ENCODE results near the gene ARHGAP15.
"Not testable (repeated sequence)": the region's sequence is repeated elsewhere in the genome, so short reads cannot be mapped to it uniquely, and the experiment has no call there.

ARHGAP15 gene

DNA sequence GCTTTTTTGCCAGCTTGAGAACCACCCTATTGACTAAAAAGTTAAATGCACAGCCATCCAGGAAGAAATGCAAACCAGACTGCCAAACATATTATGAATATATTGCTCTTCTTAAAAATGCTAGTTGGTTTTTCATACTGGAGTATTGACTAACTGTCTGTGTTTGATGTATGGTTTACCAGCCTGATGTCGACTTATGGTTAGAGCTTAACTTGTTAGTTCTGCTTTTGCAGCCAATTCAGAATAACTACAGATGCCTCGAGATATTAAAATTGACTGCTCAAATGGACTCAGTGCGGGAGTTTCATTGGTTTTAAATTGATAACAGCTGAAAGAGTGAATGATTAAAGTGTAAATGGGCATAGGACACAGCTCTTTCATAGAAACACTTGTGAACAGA lies 369.8 kb downstream of the ARHGAP15 start:
- no peak for DNase-seq

DNA sequence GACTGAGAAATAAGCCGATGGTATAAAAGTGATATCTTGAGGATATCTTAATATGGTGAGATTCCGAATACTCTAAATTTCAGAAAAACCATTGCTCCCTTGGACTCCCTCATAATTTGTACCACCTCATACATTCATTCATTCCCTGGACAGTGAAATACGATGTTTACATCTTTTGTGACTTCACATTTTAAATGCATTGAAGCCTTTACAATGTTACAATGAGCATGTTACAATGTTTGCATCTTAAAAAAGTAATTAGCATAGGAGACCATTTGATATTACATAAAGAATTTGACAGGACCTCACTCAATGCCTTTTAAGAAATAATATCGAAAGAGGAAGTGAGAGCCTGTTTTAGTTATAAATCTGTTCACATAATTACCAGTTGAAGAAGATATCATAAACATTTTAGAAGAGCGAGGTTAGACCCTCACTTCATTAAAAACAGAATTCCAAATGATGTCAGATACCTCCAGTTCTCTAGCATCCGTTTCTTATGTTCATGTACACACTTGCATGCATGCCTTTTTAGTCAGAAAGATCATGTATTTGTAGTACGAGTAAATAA lies 372.0 kb downstream of the ARHGAP15 start:
- DNase-seq: no peak

DNA sequence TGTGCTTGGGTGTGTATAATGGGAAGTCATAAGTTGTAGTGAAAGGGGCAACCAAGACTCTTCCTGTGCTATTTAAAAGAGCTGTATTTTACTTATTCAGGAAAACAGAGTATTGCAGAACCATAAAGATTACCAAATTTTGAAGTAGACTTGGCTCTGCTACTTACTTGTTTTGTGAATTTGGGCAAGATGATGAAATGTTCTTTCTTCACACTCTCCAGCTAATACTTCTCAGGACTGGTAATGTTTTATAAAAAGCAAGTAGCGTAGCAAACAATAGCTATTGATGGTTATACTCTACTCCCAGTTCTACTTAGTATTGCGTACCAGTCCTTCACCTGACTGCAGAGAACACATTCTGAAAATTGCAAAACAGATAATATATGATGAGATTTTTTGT lies 374.1 kb downstream of the ARHGAP15 start:
- no peak for DNase-seq

DNA sequence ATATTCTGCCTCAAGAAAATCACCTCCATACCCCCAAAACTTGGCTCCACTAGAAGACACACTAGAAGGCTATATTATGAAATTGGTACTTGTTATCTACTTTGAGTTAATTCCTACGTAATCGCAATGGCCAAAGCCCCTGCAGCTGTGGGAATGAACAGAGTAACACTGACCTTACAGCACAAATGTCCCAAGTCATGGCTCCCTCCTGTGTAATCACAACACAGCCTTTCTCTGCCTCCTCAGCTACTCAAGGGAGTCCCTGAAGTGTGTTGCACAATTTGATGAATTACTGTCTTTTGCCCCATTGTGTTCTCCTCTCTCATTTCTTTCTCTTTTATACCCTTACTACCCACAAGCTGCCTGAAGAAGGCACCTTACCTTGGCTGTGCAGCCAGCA lies 375.2 kb downstream of the ARHGAP15 start:
- DNase-seq: no peak

DNA sequence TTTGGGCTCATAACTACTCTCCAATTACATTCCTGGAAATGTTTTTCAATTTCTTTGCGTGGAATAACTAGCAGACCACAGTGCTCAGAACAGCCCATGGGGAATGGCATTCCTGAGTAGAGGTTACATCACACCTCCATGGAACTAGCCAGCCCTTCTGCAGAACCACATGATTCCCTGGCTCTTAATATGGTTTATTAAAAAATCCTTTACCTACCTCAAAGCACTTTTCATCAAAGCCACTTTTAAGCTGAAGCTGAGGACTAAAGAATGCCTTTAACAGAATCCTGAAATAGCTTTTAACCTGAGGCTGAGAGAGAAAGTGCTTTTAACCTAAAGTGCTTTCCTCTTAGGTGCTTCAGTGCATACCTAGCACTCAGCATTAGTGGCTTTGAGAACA lies 376.3 kb downstream of the ARHGAP15 start:
- DNase-seq: no peak

DNA sequence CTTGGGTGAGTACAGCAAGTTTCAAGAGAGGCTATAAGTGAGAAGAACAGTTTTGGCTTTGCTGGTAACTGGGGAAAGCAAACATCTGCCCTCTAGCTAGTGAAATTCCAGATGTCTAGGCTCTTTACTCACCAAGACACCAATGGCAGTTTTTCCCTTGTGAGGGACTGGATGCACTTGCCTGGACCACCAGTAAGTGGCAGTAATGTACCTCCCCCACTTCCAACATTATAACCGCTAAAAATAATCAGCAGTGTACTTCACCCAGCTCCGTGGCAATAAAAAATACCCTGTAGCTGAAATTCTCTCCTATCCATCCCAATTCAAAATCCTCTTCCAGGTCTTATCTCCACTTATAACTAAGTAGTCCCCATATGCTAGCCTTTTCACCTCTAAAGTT lies 383.9 kb downstream of the ARHGAP15 start:
- no peak for DNase-seq

DNA sequence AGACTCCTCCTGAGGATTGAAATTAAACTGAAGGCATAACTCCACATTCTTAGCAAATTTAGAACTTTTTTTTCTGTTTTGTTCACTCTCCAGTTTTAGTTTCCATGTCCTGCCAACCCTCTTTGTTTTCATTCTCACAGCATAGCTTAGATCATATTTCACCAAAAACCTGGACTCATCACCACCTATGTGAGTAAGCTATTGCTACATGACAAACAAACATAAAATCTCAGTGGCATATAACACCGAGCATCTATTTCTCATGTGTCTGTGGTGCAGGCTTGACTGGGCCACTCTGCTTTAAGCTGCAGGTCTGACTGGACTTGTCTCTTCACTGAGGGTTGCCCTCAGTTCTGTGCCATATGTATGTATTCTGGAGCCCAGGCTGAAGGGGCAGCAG lies 385.2 kb downstream of the ARHGAP15 start:
- DNase-seq: no peak

DNA sequence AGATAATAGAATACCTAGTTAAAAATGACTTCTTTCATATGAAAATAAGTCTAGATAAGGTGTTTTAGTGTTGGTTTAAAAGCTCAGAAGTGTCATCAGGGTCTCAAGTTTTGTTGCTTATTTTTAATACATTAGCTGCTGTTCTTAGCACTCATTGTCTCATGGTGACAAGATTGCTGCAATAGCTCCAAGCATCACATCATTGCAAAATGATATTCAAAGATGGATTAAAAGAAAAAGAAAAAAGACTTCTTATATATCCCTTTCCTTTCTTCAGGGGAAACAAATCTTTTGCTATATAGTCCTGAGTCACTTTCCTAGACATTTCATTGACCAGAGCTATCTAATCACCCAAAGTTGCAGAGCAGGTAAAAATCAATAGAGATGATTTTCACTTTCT lies 386.1 kb downstream of the ARHGAP15 start:
- DNase-seq: no peak

DNA sequence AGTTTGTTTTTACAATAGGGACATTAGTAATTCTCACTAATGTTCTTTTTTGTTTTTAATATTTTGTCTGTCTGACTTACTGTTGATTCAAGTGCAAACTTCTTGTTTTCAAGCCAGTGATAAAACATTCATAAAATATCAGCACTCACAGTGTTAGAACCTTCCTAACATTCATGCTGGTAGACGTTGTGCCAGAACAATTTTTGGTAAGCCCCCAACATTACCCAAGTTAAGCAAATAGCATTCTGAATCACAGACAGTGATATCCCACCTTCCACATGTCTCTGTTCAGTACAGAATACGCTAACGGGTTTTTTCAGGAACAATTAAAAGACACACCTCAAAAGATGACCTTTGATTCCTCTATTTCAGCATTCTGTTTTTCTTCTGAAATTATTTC lies 390.3 kb downstream of the ARHGAP15 start:
- DNase-seq: no peak

DNA sequence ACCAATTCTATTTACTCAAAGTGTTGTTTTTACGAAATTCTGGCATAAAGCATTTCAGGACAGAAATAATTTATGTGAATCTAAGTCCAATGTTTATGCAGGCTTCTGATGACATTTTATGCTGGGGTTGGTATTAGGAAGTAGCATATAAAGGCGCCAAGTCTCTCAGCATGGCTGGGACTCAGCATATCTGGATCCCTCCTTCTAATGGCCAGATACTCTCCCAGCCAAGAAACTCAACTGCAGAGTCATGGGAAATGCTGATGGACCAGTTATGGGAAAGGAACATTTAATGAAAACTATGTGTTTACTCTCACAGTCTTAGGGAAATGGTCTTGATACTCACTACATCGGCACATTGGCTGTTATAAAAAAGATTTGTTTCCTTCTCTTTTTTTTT lies 392.2 kb downstream of the ARHGAP15 start:
- no peak for DNase-seq

DNA sequence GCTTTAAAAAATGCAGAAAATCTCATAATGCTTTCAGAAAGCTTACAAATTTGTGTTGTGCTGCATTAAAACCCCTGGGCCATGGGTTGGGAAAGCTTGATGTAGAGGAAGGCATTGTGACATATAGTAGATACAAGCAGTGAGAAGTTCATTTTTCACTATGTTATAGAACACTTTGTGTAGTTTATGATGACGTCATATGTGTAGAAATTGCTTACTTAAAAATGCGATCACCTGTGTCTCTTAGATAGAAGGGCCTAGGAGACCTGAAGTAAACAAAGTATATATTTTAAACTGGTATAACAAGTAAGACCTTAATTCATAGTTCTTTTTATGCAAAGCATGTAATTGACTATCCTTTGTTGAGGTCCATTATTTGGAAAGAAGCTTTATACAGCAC lies 393.5 kb downstream of the ARHGAP15 start:
- no peak for DNase-seq

DNA sequence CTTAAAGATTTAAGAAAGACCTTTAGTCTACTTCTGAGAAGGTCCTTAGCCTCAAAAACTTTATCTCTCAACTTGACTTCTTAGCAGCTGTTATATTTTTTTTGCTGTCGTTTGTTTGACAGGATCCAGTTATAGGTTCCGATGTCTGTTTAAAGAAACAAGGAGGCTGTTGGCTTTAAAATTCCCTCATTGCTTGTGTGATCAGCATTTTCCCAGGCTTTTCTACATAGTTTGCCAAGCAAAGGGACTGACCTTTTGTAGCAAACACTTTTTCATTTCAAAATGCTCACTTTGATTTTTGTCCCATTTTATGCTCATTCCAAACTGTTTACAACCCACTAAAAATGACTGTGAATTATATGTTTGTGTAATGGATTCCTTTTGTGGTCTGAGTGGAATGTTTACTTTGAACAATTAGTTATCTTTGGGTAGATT lies 394.9 kb downstream of the ARHGAP15 start:
- no peak for DNase-seq

DNA sequence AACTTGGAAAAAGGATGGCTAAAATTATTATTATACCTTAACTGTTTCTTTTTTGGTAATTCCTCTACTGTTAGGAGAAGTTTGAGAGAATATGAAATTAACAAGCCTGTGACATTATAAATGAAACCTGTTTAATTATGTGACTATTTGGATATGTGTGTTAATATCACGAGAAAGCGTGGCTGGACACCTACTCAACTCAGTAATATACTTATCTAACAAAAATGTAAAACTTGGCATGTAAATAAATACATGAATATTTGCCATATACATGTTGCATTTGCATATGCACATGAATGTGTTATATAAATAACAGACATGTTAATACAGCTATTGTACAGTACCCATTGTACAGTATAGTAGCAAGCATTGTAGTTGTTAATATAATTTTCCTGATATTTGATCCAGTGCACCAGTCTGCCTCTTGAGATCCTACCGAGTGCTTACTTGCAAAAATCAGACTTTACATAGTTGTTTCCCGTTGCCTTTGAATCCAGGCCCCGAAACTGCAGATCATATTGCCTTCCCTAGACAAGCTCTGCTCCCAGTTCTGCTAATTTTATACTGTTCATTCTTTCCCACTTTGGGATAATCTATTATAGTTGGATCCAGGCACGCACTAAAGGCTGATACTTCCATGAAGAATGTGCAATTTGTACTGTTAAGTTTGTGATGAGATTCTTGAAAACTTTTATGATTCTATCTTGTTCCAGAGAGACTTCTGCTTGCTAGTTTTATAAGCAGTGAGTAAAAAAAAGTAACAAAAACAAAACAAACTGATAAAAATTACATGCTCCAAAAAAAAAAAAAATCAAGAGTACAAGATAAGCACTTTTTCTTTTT lies 395.6 kb downstream of the ARHGAP15 start:
- DNase-seq: no peak

DNA sequence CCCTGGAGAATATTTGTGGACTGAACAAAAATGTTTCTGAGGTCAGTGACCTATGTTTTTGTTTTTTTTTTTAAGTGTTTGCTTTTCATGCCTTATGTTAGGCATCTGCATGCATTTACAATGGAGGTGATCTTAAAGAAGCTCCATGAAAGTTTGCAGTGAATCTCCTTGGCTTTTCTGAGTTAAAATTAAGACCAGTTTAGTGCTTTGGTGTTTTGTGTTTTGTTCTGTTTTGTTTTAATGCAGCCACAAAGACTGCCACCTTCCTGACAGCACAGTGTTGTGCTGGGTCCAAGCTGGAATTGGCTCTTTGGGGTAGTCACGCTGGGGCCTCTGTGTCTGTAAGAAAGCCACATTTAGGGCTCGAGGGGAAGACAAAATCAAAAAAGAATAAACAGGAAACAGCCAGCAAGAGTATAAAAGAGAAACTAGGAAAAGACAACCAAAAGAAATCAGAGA lies 396.2 kb downstream of the ARHGAP15 start:
- DNase-seq: no peak

DNA sequence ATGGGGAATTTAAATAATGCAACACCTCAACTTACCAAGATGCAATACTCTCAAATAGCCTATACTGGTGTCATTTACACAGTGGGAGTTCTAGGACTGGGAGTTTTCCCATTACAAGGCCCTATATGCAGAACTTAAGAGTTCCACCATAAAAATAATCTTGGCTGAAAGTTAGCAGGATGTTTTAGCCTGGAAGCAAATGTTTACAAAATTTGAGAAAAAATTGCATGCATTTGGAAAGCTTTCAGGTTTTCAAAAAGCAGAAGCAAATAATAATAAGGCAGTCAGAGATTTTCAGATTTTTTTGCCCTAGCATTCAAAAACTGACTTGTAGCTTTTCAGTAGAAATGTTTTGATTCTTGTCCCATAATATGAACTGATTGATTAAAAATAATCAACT lies 397.3 kb downstream of the ARHGAP15 start:
- no peak for DNase-seq

DNA sequence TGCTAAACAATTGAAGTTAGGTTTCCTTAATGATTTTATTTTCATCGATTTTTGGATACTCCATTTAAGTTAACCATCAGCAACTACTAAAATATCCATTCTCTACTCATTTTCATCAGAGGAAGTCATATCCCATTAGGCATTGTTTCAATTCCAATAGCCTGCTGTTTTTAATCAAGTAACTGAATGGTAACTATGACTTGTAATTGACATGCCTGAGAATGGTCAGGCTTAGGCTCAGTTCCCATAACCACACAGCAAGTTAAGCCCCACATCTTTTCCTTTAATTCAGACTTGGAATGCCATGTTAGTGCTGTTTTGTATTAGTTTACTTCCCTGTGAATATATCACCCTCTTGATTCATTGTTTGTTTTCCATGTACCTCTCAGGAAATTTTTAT lies 398.8 kb downstream of the ARHGAP15 start:
- DNase-seq: no peak

DNA sequence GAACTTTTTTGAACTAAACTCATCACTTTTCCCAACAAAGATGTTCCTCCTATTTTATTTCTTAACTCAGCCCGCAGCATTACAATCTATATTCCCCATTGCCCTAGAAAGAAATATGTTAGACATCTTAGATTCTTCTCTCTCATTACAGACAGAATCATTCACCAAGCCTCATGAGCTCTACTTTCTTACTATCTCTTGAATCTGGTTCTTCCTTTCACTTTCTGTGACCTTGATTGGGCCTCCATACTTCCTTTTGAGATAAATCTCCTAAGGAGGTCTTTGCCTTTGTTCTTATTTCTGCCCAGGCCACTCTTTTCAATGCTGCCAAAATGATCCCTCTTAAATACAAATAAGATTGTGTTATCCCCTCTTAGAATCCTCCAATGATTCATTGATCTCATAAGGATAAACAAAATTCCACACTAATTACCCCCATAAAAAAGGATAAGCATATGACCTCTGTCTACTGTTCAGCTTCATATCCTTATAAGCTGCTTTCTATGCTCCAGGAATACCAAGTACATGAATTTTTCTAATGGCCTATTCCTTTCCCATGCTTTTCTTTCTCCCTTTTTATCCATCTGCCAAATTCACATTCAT lies 400.0 kb downstream of the ARHGAP15 start:
- DNase-seq: no peak

DNA sequence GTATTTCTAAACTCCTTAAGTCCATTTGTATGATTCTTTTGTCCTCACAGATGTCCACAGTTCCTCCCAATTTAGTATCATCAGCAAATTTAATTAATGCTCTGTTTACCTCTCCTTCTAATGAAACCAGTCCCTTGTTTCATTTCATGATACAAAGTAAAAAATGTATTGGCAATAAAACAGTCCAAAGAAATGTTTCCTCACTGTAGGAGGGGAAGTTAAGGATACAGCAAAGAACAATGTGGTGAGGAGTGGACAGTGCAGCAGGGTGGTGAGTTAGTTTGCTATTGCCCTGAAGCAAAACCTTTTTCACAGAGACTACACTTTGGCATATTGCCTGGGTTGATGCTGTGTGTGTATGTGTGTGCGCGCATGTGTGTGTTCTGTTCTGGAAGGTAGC lies 401.5 kb downstream of the ARHGAP15 start:
- no peak for DNase-seq

DNA sequence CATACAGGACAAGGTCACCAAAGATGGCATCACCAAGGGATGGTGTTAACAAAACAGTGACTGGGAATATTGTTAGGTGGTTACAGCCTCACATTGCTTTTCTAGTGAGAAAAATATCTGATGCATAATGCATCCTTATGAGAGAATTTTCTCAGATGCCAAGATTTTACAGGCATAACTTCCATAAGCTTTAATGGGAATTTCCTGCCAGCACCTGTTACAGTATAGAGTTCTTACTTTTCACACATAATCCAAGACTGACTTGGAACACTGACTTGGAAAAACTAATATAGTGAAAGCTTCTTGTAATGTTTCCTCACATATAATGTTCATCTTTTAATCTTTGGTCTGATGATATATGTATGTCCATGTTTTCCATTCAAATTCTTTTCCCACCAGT lies 402.8 kb downstream of the ARHGAP15 start:
- no peak for DNase-seq

DNA sequence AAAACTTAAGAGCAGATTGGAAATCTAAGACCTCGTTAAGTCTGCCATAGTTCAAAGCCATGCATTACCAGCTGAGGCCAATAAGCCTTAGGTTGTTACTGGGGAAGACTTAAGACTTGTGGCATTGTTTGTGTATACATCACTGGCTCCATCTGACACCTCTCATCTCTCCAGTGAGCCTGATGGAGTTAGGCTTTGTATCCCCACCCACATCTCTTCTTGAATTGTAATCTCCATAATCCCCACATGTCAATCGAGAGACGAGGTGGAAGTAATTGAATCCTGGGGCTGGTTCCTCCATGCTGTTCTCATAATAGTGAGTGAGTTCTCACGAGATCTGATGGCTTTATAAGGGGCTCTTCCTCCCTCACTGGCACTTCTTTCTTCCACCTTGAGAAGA lies 404.6 kb downstream of the ARHGAP15 start:
- DNase-seq: no peak

DNA sequence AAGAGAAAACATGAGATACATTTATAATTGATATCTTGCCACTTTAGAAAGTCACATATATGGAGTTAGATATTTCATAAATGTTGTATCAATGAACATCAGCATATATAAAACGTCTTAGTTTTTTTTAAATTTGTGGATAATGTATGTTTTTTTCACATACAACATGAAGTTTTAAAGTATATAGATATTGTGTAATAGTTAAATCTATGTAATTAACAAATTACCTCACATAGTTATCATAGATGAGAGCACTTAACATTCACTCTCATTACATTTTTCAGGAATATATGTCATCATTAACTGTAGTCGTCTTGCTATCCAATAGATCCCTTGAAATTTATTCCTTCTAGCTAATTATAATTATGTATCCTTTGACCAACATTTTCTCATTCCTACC lies 406.6 kb downstream of the ARHGAP15 start:
- no peak for DNase-seq

DNA sequence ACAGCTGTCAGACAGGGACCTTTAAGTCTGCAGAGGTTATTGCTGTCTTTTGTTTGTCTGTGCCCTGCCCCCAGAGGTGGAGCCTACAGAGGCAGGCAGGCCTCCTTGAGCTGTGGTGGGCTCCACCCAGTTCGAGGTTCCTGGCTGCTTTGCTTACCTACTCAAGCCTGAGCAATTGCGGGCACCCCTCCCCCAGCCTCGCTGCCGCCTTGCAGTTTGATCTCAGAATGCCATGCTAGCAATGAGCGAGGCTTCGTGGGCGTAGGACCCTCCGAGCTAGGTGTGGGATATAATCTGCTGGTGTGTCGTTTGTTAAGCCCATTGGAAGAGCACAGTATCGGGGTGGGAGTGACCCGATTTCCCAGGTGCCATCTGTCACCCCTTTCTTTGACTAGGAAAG lies 412.7 kb downstream of the ARHGAP15 start:
- DNase-seq: not testable (repeated sequence)

DNA sequence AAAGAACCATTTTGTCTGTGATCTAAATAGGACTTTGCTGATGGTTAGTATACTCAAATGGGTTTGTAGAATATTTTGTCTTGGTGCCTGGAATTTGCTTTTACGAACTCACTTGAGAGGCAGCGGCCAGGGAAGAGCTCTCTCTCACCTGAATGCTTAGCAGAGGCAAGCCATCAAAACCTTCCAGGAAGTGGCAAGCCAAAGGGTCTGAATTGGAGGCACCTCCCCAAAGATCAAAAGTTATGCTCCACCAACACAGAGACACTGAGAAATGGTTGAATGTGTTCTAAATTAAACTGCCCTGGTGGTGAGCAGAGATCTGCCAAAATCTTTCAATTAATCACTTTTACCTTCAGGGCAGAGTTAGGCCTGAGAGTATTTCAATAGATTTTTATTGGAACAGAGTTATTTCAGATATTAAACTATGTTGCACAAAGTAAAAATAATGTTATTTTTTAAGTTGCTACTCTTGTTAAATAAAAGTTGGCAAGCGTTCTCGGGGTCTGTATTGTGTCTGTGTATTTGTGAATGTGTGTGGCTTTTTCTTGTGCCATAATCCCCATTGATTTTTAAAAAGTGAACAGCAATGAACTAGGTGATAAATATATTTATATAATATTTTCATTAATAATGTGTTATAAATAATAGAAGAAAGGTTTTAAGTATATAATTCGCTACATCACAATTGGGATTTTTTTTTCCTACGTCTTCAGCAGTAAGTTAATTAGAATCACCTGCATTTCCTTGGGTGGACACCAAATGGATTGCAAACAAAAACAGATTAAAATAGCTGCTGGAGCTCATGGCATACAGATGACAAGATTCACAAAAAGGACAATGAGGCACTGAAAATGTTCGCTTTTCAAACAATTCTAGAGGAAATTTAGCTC lies 416.1 kb downstream of the ARHGAP15 start:
- peak in 1 of 2 donors; percentile 18 for DNase-seq

Data from CD4-positive, alpha-beta T cell treated with Interleukin-1 beta for 1 hour (primary cell).